ENCODE data around the gene DEAF1.
A peak's percentile ranks its signal among the peaks of the same experiment; 100 is the strongest.
"Not testable (repeated sequence)": the region's sequence is repeated elsewhere in the genome, so short reads cannot be mapped to it uniquely, and the experiment has no call there.

Gene DEAF1

DNA sequence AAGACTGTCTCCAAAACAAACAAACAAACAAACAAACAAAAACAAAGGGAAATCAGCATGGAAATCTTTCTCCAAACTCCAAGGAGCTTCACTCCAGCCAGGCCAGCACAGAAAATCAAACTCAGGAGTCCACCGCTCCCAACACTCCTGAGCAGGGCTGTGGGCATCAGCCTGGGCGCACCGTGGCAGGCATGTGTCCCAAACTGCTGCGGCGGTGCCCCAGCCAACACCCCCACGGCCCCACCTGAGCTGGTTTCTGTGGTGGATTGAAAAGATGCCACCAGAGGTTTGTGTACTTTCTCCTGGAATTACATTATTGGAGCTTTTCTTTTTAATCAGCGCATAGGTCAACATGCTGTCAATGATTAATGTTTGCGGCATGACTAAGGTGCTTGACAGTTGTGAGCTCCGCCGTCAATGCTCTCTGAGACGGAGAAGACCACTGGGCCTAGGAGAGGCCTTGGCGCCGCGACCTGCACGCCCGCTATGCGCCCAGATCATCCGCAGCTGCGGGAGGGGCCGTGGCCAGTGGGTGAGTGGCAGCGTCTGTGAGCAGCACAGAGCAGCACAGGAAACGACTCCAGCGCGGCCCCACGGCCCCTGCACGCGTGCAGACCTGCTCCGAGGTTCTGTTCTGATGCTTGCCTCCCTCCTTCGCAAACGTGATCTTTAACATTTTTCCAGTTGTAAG lies 39.8 kb downstream of the DEAF1 start:
- H3K9ac ChIP-seq: no peak overlapping the region
- no peak overlapping the region for H3K4me2 ChIP-seq

DNA sequence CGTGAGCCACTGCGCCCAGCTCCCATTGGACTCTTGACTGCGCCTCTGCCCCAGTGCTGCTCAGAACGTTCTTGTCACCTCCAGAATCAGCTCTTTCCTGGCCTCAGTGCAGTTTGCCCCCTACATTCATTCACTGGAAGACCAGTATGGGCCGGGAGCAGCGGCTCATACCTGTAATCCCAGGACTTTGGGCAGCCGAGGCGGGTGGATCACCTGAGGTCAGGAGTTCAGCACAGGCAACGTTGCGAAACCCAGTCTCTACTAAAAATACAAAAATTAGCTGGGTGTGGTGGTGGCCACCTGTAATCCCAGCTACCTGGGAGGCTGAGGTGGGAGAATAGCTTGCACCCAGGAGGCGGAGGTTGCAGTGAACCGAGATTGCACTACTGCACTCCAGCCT lies 40.6 kb downstream of the DEAF1 start:
- not testable (repeated sequence) for H3K4me2 ChIP-seq; H3K27me3 ChIP-seq (ENCODE audit: insufficient read depth, low read depth); H3K79me2 ChIP-seq (ENCODE audit: insufficient read depth, low read depth); H3K4me3 ChIP-seq (IDR thresholded peaks at IDR 0.05; ENCODE audit: insufficient read depth, low read depth, low read length); H2AFZ ChIP-seq (ENCODE audit: low read depth); H4K20me1 ChIP-seq (ENCODE audit: insufficient read depth); H3K9ac ChIP-seq; H3K27ac ChIP-seq; H3K36me3 ChIP-seq (ENCODE audit: insufficient read depth); H3K4me1 ChIP-seq (ENCODE audit: low read depth, poor library complexity, severe bottlenecking)

More for the DNA sequence above, 39.8 kb downstream of the DEAF1 start:
- no peaks in the 10 kb centered on the region for H4K20me1 ChIP-seq (ENCODE audit: insufficient read depth)
- H3K4me3 ChIP-seq (IDR thresholded peaks at IDR 0.05; ENCODE audit: insufficient read depth, low read depth, low read length): no peak overlapping the region
- H3K36me3 ChIP-seq (ENCODE audit: insufficient read depth): no peaks in the 10 kb centered on the region
- no peaks in the 10 kb centered on the region for H3K79me2 ChIP-seq (ENCODE audit: insufficient read depth, low read depth)
- no peaks in the 10 kb centered on the region for H3K4me1 ChIP-seq (ENCODE audit: low read depth, poor library complexity, severe bottlenecking)
- no peak overlapping the region for H2AFZ ChIP-seq (ENCODE audit: low read depth)
- H3K27me3 ChIP-seq (ENCODE audit: insufficient read depth, low read depth): no peaks in the 10 kb centered on the region
- no peak overlapping the region for H3K27ac ChIP-seq
- TF ChIP-seq, protein P1, sequence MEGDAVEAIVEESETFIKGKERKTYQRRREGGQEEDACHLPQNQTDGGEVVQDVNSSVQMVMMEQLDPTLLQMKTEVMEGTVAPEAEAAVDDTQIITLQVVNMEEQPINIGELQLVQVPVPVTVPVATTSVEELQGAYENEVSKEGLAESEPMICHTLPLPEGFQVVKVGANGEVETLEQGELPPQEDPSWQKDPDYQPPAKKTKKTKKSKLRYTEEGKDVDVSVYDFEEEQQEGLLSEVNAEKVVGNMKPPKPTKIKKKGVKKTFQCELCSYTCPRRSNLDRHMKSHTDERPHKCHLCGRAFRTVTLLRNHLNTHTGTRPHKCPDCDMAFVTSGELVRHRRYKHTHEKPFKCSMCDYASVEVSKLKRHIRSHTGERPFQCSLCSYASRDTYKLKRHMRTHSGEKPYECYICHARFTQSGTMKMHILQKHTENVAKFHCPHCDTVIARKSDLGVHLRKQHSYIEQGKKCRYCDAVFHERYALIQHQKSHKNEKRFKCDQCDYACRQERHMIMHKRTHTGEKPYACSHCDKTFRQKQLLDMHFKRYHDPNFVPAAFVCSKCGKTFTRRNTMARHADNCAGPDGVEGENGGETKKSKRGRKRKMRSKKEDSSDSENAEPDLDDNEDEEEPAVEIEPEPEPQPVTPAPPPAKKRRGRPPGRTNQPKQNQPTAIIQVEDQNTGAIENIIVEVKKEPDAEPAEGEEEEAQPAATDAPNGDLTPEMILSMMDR (conservative IDR thresholded peaks at IDR 0.05; ENCODE audit: low read depth, low read length): no peak

DNA sequence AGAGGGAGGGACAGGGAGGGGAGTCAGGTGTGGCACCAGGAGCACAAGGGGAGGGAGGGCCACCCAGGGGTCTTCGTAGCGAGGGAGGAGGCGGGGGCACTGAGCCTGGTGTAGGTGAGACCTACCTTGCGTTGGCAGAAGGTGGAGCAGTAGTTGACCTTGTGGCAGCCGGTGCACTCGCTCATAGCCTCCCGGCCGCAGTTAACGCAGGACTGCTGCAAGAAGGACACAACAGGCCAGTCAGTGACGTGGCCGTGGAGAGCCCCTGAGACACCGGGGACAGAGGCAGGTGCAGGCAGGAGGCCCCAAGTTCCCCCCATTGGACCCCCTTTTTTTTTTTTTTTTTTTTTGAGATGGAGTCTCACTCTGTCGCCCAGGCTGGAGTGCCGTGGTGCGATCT lies 41.2 kb downstream of the DEAF1 start:
- Histone ChIP-seq H3K4me3 (IDR thresholded peaks at IDR 0.05; ENCODE audit: insufficient read depth, low read depth, low read length) (no peak overlapping the region), H3K4me1 (ENCODE audit: low read depth, poor library complexity, severe bottlenecking) (no peaks in the 10 kb centered on the region), H3K4me2 (no peak overlapping the region), H3K9ac (no peak overlapping the region), H2AFZ (ENCODE audit: low read depth) (no peak overlapping the region), H4K20me1 (ENCODE audit: insufficient read depth) (no peaks in the 10 kb centered on the region), H3K27ac (no peak overlapping the region), H3K36me3 (ENCODE audit: insufficient read depth) (no peaks in the 10 kb centered on the region), H3K79me2 (ENCODE audit: insufficient read depth, low read depth) (no peaks in the 10 kb centered on the region), H3K27me3 (ENCODE audit: insufficient read depth, low read depth) (no peaks in the 10 kb centered on the region)
- TF ChIP-seq, protein P1 (conservative IDR thresholded peaks at IDR 0.05; ENCODE audit: low read depth, low read length): no peak

DNA sequence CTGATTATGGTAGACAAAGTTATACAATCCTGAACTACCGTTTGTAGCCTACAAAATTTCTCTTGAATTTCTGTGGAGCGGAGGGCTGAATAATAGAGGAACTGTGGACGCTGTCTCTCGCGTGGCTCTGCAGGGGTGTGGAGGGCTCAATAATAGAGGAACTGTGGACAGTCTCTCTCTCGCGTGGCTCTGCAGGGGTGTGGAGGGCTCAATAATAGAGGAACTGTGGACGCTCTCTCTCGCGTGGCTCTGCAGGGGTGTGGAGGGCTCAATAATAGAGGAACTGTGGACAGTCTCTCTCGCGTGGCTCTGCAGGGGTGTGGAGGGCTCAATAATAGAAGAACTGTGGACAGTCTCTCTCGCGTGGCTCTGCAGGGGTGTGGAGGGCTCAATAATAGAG lies 41.9 kb downstream of the DEAF1 start:
- H3K27ac ChIP-seq; H3K4me1 ChIP-seq (ENCODE audit: low read depth, poor library complexity, severe bottlenecking); H3K36me3 ChIP-seq (ENCODE audit: insufficient read depth); H3K4me3 ChIP-seq (IDR thresholded peaks at IDR 0.05; ENCODE audit: insufficient read depth, low read depth, low read length); H3K27me3 ChIP-seq (ENCODE audit: insufficient read depth, low read depth); H3K79me2 ChIP-seq (ENCODE audit: insufficient read depth, low read depth); H4K20me1 ChIP-seq (ENCODE audit: insufficient read depth); H2AFZ ChIP-seq (ENCODE audit: low read depth); H3K4me2 ChIP-seq; H3K9ac ChIP-seq: not testable (repeated sequence)

DNA sequence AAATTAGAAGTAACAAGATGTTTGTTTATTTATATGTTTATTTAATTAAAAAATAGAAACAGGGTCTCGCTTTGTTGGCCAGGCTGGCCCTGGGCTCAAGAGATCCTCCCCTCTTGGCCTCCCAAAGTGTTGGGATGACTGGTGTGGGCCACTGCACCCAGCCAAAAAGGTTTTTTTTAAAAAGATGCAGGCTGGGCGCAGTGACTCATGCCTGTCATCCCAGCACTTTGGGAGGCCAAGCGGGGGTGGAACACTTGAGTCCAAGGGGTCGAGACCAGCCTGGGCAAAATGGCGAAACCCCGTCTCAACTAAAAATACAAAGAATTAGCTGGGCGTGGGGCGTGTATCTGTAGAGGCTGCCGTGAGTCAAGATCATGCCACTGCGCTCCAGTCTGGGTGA lies 44.5 kb downstream of the DEAF1 start:
- H3K9ac ChIP-seq: no peak overlapping the region
- H2AFZ ChIP-seq (ENCODE audit: low read depth): no peak overlapping the region
- peaks cover 22% of the 10 kb centered on the region for H3K4me1 ChIP-seq (ENCODE audit: low read depth, poor library complexity, severe bottlenecking)
- TF ChIP-seq, protein P1 (conservative IDR thresholded peaks at IDR 0.05; ENCODE audit: low read depth, low read length): no peak
- no peaks in the 10 kb centered on the region for H4K20me1 ChIP-seq (ENCODE audit: insufficient read depth)
- H3K4me3 ChIP-seq (IDR thresholded peaks at IDR 0.05; ENCODE audit: insufficient read depth, low read depth, low read length): no peak overlapping the region
- H3K4me2 ChIP-seq: no peak overlapping the region
- no peaks in the 10 kb centered on the region for H3K27me3 ChIP-seq (ENCODE audit: insufficient read depth, low read depth)
- H3K36me3 ChIP-seq (ENCODE audit: insufficient read depth): no peaks in the 10 kb centered on the region
- no peaks in the 10 kb centered on the region for H3K79me2 ChIP-seq (ENCODE audit: insufficient read depth, low read depth)
- H3K27ac ChIP-seq: no peak overlapping the region

GRCh38 chr11:647672-648158 lies 47.3 kb downstream of the DEAF1 start:
- not testable (repeated sequence) for H3K36me3 ChIP-seq (ENCODE audit: insufficient read depth); H3K9ac ChIP-seq; H3K4me2 ChIP-seq; H3K4me3 ChIP-seq (IDR thresholded peaks at IDR 0.05; ENCODE audit: insufficient read depth, low read depth, low read length); H4K20me1 ChIP-seq (ENCODE audit: insufficient read depth); H2AFZ ChIP-seq (ENCODE audit: low read depth); H3K79me2 ChIP-seq (ENCODE audit: insufficient read depth, low read depth); H3K27me3 ChIP-seq (ENCODE audit: insufficient read depth, low read depth)
- Histone ChIP-seq H3K4me1 (ENCODE audit: low read depth, poor library complexity, severe bottlenecking) (peaks cover 49% of the 10 kb centered on the region), H3K27ac (peak overlapping the region; percentile 83; the same call in 1 of the 2 replicates)

Measured in KMS-11 (cell line).